GM23338 (cell line): ENCODE measurements around the gene GPC6. TPM values are rescaled to one million over a fixed set of nuclear protein-coding genes. Genes with fewer than 3 reads are reported as not detected.

ENCODE experiments used
- ATAC-seq: fragments of 200-7000 bp; cut with Tn5 transposase; 3 replicates; pipeline ENCODE4 v1.9.1; 2020
- DNase-seq: peaks from one replicate; pipeline ENCODE4 v3.0.0-alpha.2; 2015; ENCODE audit warnings: low spot score
- H2AFZ ChIP-seq: fragments of 200-600 bp; sonication (generic); 2 replicates; pipeline ENCODE4 v1.8.0; 2016; ENCODE audit warnings: antibody characterized with exemption, mild to moderate bottlenecking, moderate library complexity
- H3F3A ChIP-seq: fragments of 200-600 bp; sonication (generic); replicated peaks from 2 replicates; pipeline ENCODE4 v1.8.0; 2017; ENCODE audit warnings: antibody characterized with exemption, mixed run types, low read depth
- H3K27ac ChIP-seq: fragments of 200-600 bp; sonication (generic); 2 replicates; pipeline ENCODE4 v1.6.1; 2016; ENCODE audit warnings: low read depth
- H3K27me3 ChIP-seq: fragments of 200-600 bp; sonication (generic); 2 replicates; pipeline ENCODE4 v1.8.0; 2016; ENCODE audit warnings: mild to moderate bottlenecking, mixed run types, moderate library complexity; ENCODE audit not compliant: insufficient read depth
- H3K36me3 ChIP-seq: fragments of 200-600 bp; sonication (generic); 2 replicates; pipeline ENCODE4 v1.8.0; 2016; ENCODE audit warnings: mild to moderate bottlenecking; ENCODE audit not compliant: insufficient read depth
- H3K4me1 ChIP-seq: fragments of 200-600 bp; sonication (generic); 2 replicates; pipeline ENCODE4 v1.8.0; 2016; ENCODE audit warnings: mild to moderate bottlenecking, moderate library complexity; ENCODE audit not compliant: insufficient read depth
- H3K4me2 ChIP-seq: fragments of 200-600 bp; sonication (generic); 2 replicates; pipeline ENCODE4 v1.7.1; 2017; ENCODE audit warnings: mixed run types
- H3K4me3 ChIP-seq: fragments of 200-600 bp; sonication (generic); 2 replicates; pipeline ENCODE4 v1.6.1; 2016; ENCODE audit warnings: mixed run types
- H3K79me2 ChIP-seq: fragments of 200-600 bp; sonication (generic); replicated peaks from 2 replicates; pipeline ENCODE4 v1.8.0; 2017; ENCODE audit warnings: mild to moderate bottlenecking; ENCODE audit not compliant: insufficient read depth
- H3K9me2 ChIP-seq: fragments of 200-600 bp; sonication (generic); 2 replicates; pipeline ENCODE4 v1.8.0; 2017; ENCODE audit not compliant: insufficient read depth
- H4K20me1 ChIP-seq: fragments of 200-600 bp; sonication (generic); replicated peaks from 2 replicates; pipeline ENCODE4 v1.8.0; 2017; ENCODE audit warnings: mild to moderate bottlenecking; ENCODE audit not compliant: insufficient read depth
- H3K27ac Mint-ChIP-seq: 2 replicates; pipeline ENCODE4 v1.8.0; 2020; ENCODE audit warnings: inconsistent platforms, mild to moderate bottlenecking, moderate library complexity, mixed read lengths
- H3K27me3 Mint-ChIP-seq: 3 replicates; pipeline ENCODE4 v1.8.0; 2022; ENCODE audit warnings: low read depth, mild to moderate bottlenecking, moderate library complexity, mixed read lengths, inconsistent platforms; ENCODE audit not compliant: insufficient read depth, poor library complexity
- H3K36me3 Mint-ChIP-seq: 3 replicates; pipeline ENCODE4 v1.8.0; 2021; ENCODE audit warnings: low read depth, mild to moderate bottlenecking, inconsistent platforms, moderate library complexity, mixed read lengths
- H3K4me1 Mint-ChIP-seq: 3 replicates; pipeline ENCODE4 v1.8.0; 2020; ENCODE audit warnings: mild to moderate bottlenecking, inconsistent platforms, mixed read lengths
- H3K4me3 Mint-ChIP-seq: 3 replicates; pipeline ENCODE4 v1.8.0; 2021; ENCODE audit warnings: moderate library complexity, mild to moderate bottlenecking, inconsistent platforms, mixed read lengths
- H3K9me3 Mint-ChIP-seq: 3 replicates; pipeline ENCODE4 v1.8.0; 2020; ENCODE audit warnings: moderate library complexity, mild to moderate bottlenecking, inconsistent platforms, mixed read lengths
- CTCF ChIP-seq, 2 experiments: fragments of 200-600 bp in 1 of 2; sonication (generic) in 1 of 2; conservative IDR thresholded peaks; 2 replicates each; pipeline versions ENCODE4 v1.5.1 to v1.6.1; 2016 to 2017; ENCODE audit warnings: antibody characterized with exemption in 2 of 2, low read depth in 2 of 2, mild to moderate bottlenecking in 2 of 2, moderate library complexity in 1 of 2
- EZH2phosphoT487 ChIP-seq: fragments of 200-600 bp; sonication (generic); IDR thresholded peaks from one replicate; pipeline ENCODE4 v1.8.1; 2018; ENCODE audit warnings: antibody characterized with exemption; ENCODE audit not compliant: unreplicated experiment
- JUNB ChIP-seq: IDR thresholded peaks from one replicate; pipeline ENCODE4 v1.6.1; 2016; ENCODE audit warnings: antibody characterized with exemption; ENCODE audit not compliant: unreplicated experiment
- NANOG ChIP-seq: IDR thresholded peaks from 2 replicates; pipeline ENCODE4 v1.6.1; 2016; ENCODE audit warnings: antibody characterized with exemption, borderline replicate concordance
- STAT1 ChIP-seq: IDR thresholded peaks from one replicate; pipeline ENCODE4 v1.6.1; 2016; ENCODE audit warnings: antibody characterized with exemption; ENCODE audit not compliant: unreplicated experiment
- ZNF114 ChIP-seq: fragments of 250-450 bp; sonication (Bioruptor Pico); IDR thresholded peaks from 2 replicates; pipeline ENCODE4 v1.5.0; 2020; ENCODE audit warnings: mild to moderate bottlenecking, moderate library complexity
- polyA plus RNA-seq: library from polyadenylated mRNA; unstranded; fragments of >200 nt; fragmentation: Nextera tagmentation; extraction: Ambion mirVana; gene quantifications from 2 replicates; pipeline ENCODE4 v1.2.1, GENCODE V29; 2016
- total RNA-seq: library from RNA; depleted of rRNA; stranded (reverse); fragments of >200 nt; shearing (Covaris generic); gene quantifications from 2 replicates; pipeline ENCODE4 v1.2.3, GENCODE V29; 2014
- TF ChIP-seq, protein P1 (sequence below): fragments of 250-450 bp; sonication (Bioruptor Pico); IDR thresholded peaks from 2 replicates; pipeline ENCODE4 v1.5.0; 2020; ENCODE audit warnings: mild to moderate bottlenecking, moderate library complexity
- TF ChIP-seq, protein P2 (sequence below): IDR thresholded peaks from 2 replicates; pipeline ENCODE4 v1.6.1; 2016; ENCODE audit warnings: antibody characterized with exemption

The GPC6 gene
- total and polyA plus RNA-seq, 2 experiments from 2014 or later: 6.4 to 28.6 TPM

GRCh38 chr13:93843082-93843481 lies 616.5 kb downstream of the GPC6 start (continued):
- TF ChIP-seq EZH2phosphoT487 (no peak), NANOG (no peak)
- TF ChIP-seq, protein P1, sequence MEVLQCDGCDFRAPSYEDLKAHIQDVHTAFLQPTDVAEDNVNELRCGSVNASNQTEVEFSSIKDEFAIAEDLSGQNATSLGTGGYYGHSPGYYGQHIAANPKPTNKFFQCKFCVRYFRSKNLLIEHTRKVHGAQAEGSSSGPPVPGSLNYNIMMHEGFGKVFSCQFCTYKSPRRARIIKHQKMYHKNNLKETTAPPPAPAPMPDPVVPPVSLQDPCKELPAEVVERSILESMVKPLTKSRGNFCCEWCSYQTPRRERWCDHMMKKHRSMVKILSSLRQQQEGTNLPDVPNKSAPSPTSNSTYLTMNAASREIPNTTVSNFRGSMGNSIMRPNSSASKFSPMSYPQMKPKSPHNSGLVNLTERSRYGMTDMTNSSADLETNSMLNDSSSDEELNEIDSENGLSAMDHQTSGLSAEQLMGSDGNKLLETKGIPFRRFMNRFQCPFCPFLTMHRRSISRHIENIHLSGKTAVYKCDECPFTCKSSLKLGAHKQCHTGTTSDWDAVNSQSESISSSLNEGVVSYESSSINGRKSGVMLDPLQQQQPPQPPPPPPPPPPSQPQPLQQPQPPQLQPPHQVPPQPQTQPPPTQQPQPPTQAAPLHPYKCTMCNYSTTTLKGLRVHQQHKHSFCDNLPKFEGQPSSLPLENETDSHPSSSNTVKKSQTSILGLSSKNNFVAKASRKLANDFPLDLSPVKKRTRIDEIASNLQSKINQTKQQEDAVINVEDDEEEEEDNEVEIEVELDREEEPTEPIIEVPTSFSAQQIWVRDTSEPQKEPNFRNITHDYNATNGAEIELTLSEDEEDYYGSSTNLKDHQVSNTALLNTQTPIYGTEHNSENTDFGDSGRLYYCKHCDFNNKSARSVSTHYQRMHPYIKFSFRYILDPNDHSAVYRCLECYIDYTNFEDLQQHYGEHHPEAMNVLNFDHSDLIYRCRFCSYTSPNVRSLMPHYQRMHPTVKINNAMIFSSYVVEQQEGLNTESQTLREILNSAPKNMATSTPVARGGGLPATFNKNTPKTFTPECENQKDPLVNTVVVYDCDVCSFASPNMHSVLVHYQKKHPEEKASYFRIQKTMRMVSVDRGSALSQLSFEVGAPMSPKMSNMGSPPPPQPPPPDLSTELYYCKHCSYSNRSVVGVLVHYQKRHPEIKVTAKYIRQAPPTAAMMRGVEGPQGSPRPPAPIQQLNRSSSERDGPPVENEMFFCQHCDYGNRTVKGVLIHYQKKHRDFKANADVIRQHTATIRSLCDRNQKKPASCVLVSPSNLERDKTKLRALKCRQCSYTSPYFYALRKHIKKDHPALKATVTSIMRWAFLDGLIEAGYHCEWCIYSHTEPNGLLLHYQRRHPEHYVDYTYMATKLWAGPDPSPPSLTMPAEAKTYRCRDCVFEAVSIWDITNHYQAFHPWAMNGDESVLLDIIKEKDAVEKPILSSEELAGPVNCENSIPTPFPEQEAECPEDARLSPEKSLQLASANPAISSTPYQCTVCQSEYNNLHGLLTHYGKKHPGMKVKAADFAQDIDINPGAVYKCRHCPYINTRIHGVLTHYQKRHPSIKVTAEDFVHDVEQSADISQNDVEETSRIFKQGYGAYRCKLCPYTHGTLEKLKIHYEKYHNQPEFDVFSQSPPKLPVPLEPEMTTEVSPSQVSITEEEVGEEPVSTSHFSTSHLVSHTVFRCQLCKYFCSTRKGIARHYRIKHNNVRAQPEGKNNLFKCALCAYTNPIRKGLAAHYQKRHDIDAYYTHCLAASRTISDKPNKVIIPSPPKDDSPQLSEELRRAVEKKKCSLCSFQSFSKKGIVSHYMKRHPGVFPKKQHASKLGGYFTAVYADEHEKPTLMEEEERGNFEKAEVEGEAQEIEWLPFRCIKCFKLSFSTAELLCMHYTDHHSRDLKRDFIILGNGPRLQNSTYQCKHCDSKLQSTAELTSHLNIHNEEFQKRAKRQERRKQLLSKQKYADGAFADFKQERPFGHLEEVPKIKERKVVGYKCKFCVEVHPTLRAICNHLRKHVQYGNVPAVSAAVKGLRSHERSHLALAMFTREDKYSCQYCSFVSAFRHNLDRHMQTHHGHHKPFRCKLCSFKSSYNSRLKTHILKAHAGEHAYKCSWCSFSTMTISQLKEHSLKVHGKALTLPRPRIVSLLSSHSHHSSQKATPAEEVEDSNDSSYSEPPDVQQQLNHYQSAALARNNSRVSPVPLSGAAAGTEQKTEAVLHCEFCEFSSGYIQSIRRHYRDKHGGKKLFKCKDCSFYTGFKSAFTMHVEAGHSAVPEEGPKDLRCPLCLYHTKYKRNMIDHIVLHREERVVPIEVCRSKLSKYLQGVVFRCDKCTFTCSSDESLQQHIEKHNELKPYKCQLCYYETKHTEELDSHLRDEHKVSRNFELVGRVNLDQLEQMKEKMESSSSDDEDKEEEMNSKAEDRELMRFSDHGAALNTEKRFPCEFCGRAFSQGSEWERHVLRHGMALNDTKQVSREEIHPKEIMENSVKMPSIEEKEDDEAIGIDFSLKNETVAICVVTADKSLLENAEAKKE (CRISPR knock-in tag): no peak

GRCh38 chr13:93847162-93847561 lies 620.6 kb downstream of the GPC6 start:
- no peaks in the 10 kb centered on the region for H3K79me2 ChIP-seq
- H3K4me1 ChIP-seq: peaks cover 11% of the 10 kb centered on the region; the same call in 1 of the 2 replicates
- no peak overlapping the region for H3K4me3 Mint-ChIP-seq
- no peak overlapping the region for H3K4me3 ChIP-seq
- no peak overlapping the region for H3K4me2 ChIP-seq
- H3K36me3 ChIP-seq: no peaks in the 10 kb centered on the region
- H3K9me3 Mint-ChIP-seq: no peaks in the 10 kb centered on the region
- no peaks in the 10 kb centered on the region for H3F3A ChIP-seq
- no peak overlapping the region for H2AFZ ChIP-seq
- H3K27me3 ChIP-seq: no peaks in the 10 kb centered on the region
- DNase-seq: no peak
- no peak overlapping the region for H3K27ac ChIP-seq
- no peak for ATAC-seq
- no peaks in the 10 kb centered on the region for H3K9me2 ChIP-seq
- H3K27me3 Mint-ChIP-seq: no peaks in the 10 kb centered on the region
- H3K4me1 Mint-ChIP-seq: peaks cover 10% of the 10 kb centered on the region; the same call in 2 of the 3 replicates
- no peak overlapping the region for H3K27ac Mint-ChIP-seq
- H3K36me3 Mint-ChIP-seq: no peaks in the 10 kb centered on the region
- H4K20me1 ChIP-seq: no peaks in the 10 kb centered on the region
- TF ChIP-seq JUNB (no peak), CTCF (conservative IDR thresholded peaks at IDR 0.05; ENCODE audit: low read depth in 2 of 2) (no peak), STAT1 (no peak), ZNF114 (CRISPR knock-in tag) (no peak)
- TF ChIP-seq, protein P2, sequence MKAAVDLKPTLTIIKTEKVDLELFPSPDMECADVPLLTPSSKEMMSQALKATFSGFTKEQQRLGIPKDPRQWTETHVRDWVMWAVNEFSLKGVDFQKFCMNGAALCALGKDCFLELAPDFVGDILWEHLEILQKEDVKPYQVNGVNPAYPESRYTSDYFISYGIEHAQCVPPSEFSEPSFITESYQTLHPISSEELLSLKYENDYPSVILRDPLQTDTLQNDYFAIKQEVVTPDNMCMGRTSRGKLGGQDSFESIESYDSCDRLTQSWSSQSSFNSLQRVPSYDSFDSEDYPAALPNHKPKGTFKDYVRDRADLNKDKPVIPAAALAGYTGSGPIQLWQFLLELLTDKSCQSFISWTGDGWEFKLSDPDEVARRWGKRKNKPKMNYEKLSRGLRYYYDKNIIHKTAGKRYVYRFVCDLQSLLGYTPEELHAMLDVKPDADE: no peak
